ENCODE results near the gene KDM5A.
"Not testable (repeated sequence)": the region's sequence is repeated elsewhere in the genome, so short reads cannot be mapped to it uniquely, and the experiment has no call there.

Gene KDM5A

GRCh38 chr12:238736-239398 is 150.3 kb downstream of the KDM5A start:
- no peak for DNase-seq (ENCODE audit: low read depth, low spot score)

- no peak for DNase-seq (ENCODE audit: low read depth, low spot score)
These were observed 151.0 kb downstream of the KDM5A start for GRCh38 chr12:238116-238515.

GRCh38 chr12:237026-237815 is 151.9 kb downstream of the KDM5A start:
- no peak for DNase-seq (ENCODE audit: low read depth, low spot score)

- no peak for DNase-seq (ENCODE audit: low read depth, low spot score)
These were observed 152.7 kb downstream of the KDM5A start for GRCh38 chr12:236445-236844.

- not testable (repeated sequence) for DNase-seq (ENCODE audit: low read depth, low spot score)
These were observed 153.2 kb downstream of the KDM5A start for GRCh38 chr12:235967-236366.

- no peak for DNase-seq (ENCODE audit: low read depth, low spot score)
These were observed 154.2 kb downstream of the KDM5A start for GRCh38 chr12:234891-235415.

GRCh38 chr12:234019-234418 is 155.1 kb downstream of the KDM5A start:
- DNase-seq (ENCODE audit: low read depth, low spot score) = no peak

GRCh38 chr12:233615-233968 is 155.5 kb downstream of the KDM5A start:
- no peak for DNase-seq (ENCODE audit: low read depth, low spot score)

- no peak for DNase-seq (ENCODE audit: low read depth, low spot score)
These were observed 156.1 kb downstream of the KDM5A start for GRCh38 chr12:232731-233614.

- DNase-seq (ENCODE audit: low read depth, low spot score) = no peak
These were observed 158.0 kb downstream of the KDM5A start for GRCh38 chr12:230925-231671.

Measured in iPS DF 19.7 (cell line).